HG03565 (cell line): ENCODE measurements around the gene LENEP.
A peak's percentile ranks its signal among the peaks of the same experiment; 100 is the strongest.
"Not testable (repeated sequence)": the region's sequence is repeated elsewhere in the genome, so short reads cannot be mapped to it uniquely, and the experiment has no call there.

Source experiments
- ATAC-seq: cut with Tn5 transposase; IDR thresholded peaks from one replicate; pipeline ENCODE4 v1.9.1; 2021; ENCODE audit warnings: mild to moderate bottlenecking, moderate library complexity; ENCODE audit not compliant: unreplicated experiment

Gene LENEP

DNA sequence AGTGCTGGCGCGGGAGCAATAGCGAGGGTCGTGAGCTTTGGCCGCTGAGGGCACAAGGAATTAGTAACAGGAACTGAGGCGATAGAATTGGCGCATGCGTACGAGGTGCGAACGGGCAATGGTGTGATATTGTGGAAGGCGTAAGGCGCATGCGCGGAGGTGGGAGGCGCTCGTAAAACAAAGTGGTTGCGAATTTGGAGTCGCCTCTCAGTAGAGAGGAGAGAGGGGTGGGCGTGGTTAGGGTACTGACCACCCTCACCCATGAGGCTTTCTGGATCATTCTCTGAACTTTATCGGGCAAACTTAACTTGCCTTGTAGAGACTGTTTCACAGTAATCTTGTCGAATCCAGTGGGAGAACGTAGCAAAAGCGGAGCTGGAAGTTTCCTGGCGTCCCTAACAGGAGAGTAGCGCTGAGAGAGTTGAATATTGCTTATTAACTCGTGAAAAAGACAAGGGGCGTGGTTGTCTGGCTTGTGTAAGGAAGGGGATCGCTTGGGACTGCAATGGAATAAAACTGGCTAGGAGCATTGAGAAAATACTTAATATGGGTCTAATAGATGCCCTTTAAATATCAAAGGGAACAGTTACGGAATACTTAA lies 18.5 kb upstream of the LENEP start:
- ATAC-seq = peak; percentile 33

DNA sequence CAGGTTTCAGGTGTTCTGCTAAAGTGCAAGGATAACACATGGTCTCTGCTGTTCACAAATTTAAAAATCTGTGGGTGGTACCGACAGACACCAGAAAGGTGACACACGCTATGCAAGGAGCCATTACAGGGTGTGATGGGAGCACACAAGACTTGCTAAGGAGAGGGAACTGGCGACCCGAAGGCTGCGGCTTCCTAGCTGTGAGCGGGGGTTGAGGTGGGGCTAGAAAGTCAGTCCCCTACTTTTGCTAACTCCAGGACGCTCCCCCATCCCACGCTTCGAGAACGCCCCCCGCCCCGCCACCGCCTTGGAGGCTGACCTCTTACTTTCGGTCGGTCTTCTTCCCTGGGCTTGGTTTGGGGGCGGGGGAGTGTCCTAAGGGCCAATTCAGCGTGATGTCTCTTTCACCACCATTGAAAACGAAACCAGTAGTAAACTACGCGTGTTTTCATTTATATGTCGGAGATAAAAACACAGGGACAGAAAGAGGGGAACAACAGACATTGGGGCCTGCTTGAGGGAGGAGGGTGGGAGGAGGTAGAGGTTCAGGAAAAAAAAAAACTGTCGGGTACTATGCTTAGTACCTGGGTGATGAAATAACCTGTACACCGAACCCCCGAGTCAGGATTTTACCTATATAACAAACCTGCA lies 17.9 kb upstream of the LENEP start:
- no peak for ATAC-seq

DNA sequence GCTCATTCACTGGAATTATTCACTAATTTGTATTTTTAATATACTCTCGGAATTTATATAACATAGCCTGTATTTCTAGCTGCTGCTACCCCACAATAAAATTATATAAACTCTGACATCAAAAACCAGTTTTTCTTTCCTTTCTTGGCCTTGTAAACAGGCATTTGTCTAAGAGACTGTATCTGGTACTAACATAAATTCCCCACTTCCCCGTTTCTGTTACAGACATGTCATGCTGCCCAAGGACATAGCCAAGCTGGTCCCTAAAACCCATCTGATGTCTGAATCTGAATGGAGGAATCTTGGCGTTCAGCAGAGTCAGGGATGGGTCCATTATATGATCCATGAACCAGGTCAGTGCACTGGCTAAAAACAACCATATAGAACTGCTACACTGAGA lies 15.6 kb upstream of the LENEP start:
- not testable (repeated sequence) for ATAC-seq

DNA sequence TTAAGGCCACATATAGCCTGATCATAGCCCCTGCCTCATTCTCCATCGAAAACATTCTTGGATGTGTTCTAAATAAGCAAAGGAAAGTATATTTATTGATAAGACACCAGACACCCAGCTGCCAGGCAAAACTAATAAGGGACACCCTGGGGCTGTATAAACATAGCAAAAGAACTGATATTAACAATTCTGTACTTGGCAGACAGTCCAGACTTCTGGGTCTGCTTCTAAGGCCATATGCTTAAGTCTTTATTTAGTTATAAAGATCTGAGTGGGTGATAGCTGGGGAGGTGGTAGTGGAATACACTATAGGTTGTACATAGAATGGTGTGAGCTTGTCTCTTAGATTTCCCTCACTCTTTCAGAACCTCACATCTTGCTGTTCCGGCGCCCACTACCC lies 15.0 kb upstream of the LENEP start:
- no peak for ATAC-seq

DNA sequence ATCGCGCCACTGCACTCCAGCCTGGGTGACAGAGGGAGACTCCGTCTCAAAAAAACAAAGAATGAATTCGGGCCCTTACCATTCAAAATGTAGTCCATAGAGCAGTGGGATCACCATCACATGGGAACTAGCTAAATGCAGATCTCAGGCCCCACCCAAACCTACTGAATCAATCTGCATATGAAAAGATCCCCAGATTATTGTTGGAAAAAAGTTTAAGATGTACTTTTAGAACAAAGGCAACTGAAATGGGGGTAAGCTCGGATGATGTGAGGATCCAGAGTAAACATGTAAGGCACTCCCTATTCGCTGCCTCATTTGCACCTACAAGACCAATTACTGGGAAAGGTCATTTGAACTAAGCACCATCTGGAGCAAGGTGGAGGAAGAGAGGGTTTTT lies 11.0 kb upstream of the LENEP start:
- ATAC-seq = no peak

DNA sequence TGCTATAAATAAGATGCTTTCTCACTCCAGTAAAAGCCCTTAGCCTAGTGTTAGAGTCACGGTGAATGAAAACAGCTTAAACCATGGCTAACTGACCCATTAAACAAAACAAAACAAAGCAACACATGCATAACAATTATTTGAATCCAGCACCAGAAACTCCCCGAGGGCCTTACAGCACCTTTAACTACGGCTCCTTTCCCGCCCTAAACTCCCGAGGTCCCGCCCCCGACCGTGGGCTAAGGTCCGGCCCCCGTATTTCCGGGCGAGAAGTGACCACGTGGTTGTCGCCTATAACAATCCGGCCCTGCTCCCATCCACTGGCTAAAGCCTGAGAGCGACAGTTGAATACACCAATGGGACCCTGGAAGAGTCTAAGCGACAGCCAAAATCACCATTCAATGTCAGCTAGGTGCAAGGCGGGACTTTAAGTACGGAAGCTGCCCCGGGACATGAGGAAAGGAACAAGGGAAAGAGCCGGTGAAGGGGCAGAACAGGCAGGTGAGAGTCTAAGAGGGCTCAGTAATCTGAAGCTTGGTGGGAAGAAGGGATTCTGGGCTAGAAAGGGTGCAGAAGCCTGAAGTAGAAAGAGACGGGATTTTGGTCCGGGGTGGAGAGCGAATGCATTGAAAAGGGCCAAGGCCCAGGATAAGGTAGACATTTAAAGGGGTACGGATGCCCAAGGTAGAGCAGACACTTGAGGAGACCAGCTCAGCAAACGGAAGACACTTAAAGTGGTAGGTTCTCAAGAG lies 10.3 kb upstream of the LENEP start, which contains the start of gene FLAD1:
FLAD1 (plus strand) TSS at position 448 of the 752 bp plus-strand sequence. CDS start 351 bp downstream, outside the sequence.
- ATAC-seq = peak; percentile 95

DNA sequence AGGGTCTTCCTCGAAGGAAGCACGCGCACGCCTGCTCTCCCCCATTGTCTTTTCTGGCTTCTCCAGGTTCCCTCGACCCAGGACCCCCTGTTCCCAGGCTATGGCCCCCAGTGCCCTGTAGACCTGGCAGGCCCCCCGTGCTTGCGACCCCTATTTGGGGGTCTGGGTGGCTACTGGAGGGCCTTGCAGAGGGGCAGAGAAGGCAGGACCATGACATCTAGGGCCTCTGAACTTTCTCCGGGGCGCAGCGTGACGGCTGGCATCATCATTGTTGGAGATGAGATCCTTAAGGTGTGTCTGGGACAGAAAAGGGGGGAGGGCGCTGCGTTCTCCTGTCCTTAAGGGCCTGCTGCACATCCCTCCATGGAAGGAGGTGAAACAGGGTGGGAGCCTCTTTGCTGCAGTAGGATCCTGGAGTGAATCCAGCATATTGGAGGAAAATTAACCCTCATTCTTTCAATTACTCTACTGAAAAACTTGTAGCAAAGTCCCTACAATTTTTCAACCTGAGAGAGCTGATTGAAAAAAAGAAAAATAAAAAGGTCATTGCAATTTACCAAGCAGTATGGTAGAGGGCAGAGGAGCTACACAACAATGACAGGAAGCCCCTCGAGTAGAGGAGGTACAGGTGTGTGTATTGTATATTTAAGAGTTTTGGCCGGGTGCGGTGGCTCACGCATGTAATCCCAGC lies 9.5 kb upstream of the LENEP start:
- no peak for ATAC-seq

DNA sequence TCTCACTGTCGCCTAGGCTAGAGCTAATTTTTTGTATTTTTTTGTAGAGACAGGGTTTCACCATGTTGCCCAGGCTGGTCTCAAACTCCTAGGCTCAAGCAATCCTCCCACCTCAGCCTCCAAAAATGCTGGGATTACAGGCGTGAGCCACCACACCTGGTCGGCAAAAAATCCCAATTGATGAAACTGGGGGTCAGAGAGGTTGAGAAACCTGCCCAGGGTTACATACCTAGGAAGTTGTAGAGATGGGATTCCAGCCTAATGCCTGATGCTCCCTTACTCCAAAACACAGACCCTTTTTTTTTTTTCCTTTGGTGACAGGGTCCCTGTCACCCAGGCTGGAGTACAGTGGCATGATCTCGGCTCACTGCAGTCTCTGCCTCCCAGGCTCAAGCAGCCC lies 6.7 kb upstream of the LENEP start:
- not testable (repeated sequence) for ATAC-seq

DNA sequence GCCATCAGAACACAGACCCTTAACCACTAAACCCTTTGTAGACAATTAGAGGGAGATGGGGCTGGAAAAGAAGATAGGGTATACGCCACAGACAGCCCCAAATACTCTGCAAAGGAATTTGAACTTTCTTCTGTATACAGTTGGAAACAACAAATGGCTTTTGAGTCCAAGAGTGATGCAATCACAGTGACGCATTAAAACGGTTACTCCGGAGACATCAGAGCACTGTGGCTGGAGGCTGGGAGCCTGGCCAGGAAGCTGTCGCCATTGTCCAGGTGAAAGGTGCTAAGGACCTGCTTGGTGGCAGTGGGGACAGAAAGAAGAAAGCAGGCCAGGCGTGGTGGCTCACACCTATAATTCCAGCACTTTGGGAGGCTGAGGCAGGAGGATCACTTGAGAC lies 6.1 kb upstream of the LENEP start:
- ATAC-seq = no peak

DNA sequence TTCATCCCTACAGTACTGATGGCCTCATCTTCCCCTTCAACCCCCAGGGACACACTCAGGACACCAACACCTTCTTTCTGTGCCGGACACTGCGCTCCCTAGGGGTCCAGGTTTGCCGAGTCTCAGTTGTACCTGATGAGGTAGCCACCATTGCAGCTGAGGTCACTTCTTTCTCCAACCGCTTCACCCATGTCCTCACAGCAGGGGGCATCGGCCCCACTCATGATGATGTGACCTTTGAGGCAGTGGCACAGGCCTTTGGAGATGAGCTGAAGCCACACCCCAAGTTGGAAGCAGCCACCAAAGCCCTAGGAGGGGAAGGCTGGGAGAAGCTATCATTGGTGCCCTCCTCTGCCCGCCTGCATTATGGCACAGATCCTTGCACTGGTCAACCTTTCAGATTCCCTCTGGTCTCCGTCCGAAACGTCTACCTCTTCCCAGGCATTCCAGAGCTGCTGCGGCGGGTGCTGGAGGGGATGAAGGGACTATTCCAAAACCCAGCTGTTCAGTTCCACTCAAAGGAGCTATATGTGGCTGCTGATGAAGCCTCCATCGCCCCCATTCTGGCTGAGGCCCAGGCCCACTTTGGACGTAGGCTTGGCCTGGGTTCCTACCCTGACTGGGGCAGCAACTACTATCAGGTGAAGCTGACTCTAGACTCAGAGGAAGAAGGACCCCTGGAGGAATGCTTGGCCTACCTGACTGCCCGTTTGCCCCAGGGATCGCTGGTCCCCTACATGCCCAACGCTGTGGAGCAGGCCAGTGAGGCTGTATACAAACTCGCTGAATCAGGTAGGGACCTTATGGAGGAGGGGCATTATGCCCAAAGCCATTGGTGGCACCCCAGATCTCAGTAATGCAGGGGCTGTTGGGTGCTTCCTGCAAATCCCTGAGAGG lies 5.1 kb upstream of the LENEP start:
- ATAC-seq = no peak

DNA sequence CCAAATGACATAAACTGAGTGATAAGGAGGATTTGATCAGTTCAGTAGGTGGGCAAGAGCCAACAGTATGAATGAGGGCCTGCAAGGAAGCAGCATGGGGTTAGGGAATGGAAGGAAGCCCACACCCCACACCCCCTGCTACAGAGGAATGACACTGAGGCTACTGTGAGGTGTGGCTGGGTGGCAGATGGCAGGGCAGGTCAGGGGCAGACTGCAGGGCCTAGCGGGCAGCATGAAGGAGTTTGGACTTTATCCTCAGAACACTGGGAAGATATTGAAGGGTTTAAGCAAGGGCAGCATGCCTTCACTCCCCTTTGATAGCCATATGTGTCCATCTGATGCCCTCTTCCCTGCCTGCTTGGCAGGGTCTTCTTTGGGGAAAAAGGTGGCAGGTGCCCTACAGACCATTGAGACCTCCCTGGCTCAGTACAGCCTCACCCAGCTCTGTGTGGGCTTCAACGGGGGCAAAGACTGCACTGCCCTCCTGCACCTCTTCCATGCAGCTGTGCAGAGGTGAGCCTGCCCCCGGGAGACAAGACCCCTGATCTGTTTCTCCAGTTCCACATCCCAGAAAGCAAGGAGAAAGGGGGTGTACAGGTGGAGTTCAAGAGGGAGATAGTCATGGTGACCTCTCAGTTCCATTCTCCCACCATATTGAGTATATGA lies 4.1 kb upstream of the LENEP start:
- no peak for ATAC-seq

DNA sequence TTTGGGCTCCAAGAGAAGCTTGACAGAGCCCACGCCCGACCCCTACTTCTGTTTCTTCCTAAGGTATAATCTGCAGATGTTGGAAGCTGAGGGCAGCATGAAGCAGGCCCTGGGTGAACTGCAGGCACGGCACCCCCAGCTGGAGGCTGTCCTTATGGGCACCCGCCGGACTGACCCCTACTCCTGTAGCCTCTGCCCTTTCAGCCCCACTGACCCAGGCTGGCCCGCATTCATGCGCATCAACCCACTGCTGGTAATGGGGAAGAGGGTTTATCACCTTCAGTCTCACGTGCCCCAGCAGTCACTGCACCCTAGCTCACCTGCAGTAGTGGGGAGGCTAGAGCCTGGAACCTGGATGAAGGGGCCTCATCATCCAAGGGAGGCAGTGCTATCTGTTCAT lies 3.1 kb upstream of the LENEP start:
- ATAC-seq = no peak

DNA sequence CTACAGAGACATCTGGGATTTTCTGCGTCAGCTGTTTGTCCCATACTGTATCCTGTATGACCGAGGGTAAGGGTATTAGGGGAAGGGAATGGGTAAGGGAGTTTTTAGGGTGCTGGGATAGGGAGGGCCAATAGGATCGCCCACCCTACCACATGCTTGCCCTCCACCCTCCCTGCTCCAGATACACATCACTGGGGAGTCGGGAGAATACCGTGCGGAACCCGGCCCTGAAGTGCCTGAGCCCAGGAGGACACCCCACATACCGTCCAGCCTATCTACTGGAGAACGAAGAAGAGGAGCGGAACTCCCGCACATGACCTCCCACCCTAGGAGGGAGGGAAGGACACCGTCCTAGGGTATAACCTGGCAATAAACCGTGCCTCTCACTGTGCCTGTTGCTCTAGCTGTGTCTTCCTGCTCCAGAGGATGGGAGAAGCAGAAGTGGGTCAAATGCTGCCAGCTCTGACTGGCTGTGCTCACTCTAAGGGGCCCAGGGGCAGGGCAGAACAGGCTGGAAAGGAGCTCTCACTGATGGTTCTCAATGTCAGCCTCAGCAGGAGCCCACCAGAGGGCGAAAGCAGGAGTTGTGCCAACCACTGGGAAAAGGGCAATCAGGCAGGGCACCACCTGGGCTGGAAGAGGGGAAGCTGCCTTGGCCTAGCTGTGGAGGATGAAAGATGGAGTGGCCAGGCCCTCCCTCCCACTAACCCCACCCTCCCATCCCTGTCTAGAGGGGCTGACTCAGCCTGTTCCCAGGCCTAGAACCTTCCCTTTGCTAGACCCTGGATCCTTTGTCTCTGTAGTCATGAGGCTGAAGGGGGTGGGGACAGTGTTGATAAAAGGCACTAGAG lies 440 bp upstream of the LENEP start:
- ATAC-seq = no peak

DNA sequence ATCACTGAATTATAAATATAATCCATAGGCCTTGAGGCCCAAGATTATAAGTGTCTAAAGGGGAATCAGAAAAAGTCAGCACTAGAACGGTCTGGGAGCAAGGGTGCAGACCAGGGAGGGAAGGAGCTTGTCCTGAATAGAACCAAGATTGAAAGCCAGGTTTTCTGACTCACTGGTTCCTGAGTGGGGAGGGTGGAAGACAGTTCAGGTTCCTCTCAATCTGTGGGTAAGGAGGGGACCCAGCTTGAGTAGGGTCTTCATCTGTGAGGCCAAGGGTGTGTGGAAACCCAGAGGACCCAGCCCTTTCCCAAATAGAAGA lies 842 bp downstream of the LENEP start:
- no peak for ATAC-seq

DNA sequence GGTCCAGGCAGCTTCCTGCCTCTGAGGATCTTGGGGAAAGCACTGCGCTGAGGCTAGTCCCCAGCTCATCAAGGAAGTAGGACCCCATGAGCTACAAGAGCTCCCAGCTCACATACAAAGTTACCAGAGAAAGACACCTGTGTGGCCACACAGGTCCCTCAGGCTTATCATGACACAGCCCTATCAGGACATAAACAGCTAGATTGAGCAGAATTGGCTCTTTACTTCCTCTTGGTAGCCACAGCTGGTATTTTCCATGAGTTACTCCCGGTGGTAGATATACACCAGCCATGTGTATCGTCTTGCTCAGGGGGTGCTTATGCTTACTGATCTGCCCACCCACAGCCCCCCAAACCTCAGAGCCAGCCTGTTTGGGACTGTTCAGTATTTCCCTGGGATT lies 1.2 kb downstream of the LENEP start:
- no peak for ATAC-seq

DNA sequence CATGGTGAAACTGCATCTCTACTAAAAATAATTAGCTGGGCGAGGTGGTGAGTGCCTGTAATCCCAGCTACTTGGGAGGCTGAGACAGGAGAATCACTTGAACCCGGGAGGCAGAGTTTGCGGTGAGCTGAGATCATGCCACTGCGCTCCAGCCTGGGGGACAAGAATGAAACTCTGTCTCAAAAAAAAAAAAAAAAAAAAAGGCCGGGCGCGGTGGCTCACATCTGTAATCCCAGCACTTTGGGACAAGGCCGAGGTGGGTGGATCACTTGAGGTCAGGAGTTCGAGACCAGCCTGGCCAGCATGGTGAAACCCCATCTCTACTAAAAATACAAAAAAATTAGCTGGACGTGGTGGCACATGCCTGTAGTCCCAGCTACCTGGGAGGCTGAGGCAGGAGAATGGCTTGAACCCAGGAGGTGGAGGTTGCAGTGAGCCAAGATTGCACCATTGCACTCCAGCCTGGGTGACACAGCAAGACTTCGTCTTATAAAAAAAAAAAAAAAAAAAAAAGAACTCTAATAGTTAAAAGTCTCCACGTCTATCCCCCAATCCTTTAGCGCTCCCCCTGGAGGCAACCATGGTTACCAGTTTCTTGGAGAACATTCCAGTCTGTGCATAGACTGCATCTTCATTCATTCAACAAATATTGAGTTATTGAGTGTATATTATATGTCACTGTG lies 2.1 kb downstream of the LENEP start:
- ATAC-seq = not testable (repeated sequence)

DNA sequence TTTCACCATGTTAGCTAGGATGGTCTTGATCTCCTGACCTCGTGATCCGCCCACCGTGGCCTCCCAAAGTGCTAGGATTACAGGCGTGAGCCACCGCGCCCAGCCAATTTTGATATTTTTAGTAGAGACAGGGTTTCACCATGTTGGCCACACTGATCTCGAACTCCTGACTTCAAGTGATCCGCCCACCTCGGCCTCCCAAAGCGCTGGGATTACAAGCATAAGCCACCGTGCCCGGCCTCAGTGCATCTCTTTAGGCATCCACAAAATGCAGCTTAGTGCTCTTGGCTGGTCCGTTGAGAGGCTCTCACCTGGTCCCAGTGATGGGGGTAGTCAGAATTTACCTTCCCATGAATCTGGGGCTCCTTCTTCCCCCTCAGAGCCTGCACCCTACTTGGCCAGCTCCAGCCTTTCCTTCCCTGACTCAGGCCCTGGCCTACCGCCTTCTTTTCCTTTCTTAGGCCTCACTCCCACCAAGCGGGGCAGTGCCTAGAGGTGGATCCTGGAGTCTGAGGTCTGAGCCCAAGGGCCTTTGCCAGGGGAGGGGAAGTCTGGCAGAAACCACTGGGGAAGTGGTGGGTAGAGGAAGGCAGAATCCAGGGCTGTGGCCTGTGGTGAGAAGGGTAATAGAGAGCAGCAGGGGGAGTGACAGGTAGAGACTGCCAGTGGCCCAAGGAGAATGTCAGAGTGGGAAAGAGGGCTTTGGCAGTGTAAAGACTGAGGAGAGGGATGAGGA lies 3.7 kb downstream of the LENEP start:
- ATAC-seq = no peak

DNA sequence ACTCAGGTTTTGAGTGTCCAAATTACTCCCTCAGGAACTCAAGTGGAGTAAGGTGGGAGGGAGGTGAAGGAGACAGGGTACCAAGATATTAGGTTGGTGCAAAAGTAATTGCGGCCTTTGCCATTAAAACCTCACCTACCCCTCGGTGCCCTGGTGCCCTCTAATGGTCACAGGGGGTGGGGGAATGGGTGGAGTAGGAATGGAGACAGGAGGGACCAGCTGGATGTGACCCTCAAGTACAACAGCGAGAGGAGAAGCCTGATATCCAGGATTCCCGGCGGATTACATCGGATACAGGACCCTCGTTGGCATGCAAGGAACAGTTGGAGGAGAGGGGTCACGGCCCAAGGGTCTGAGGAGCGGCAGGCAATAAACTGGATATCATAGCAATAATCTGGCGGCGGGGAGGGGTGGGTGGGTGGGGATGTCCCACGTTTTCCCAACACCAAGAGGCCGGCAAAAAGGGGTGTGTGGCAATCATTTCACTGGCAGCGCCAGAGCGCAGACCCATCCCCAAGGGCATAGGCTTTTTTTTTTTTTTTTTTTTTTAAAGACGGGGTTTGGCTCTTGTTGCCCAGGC lies 4.9 kb downstream of the LENEP start:
- no peak for ATAC-seq
